AG04449 (cell line): Measurements from ENCODE around the gene ATP9B.

Experiments used
- CTCF ChIA-PET: fragments of 350-600 bp; formaldehyde crosslinking; extraction: SDS; loops from one replicate; lab custom pipeline; 2021; ENCODE audit warnings: antibody characterized with exemption; lab: Yijun Ruan, JAX
- POLR2A ChIA-PET: fragments of 400-600, 350-600 bp; formaldehyde crosslinking; extraction: SDS; loops from one replicate; lab custom pipeline; 2020; ENCODE audit warnings: antibody characterized with exemption, inconsistent platforms; lab: Yijun Ruan, JAX
- DNase-seq: peaks from one replicate; pipeline ENCODE4 v3.0.0-alpha.2; 2010; ENCODE audit warnings: low read depth, low spot score
- H3K4me3 ChIP-seq: 2 replicates; pipeline ENCODE4 v1.5.1; 2011; ENCODE audit warnings: low read depth, mild to moderate bottlenecking, control low read depth, low read length
- TF ChIP-seq, protein P1 (sequence below): IDR thresholded peaks from one replicate; pipeline ENCODE4 v1.5.1; 2011; ENCODE audit warnings: mild to moderate bottlenecking, moderate library complexity, low read length, control low read depth, inconsistent platforms; ENCODE audit not compliant: insufficient read depth; ENCODE audit errors: missing control alignments

ATP9B gene

DNA sequence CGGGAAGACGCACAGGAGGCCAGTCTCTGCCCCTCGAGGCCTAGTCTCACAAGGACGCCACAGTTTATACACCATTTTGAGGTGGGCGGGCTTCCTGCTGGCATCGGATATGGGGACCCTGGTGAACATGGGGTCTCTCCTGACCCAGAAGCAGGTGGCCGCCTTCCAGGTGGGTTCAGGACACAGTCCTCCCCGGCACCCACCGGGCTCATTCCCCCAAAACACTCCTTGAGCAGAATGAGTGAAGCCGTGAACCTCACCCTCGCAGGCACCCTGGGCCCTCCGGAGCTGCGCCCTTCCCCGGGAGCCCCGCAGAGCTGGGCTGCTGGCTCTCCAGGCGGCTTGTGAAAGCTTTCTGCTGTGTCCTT lies 333.0 kb downstream of the ATP9B start:
- CTCF ChIA-PET, result interaction anchor here (0.9 to 1.3 kb wide), 3 partner anchors 22 to 125 kb away, joined by 3 to 4 read pairs (median 3); no protein-coding TSS in a partner anchor
- POLR2A ChIA-PET, result no interaction called here
- no peak for DNase-seq
- TF ChIP-seq, protein P1, sequence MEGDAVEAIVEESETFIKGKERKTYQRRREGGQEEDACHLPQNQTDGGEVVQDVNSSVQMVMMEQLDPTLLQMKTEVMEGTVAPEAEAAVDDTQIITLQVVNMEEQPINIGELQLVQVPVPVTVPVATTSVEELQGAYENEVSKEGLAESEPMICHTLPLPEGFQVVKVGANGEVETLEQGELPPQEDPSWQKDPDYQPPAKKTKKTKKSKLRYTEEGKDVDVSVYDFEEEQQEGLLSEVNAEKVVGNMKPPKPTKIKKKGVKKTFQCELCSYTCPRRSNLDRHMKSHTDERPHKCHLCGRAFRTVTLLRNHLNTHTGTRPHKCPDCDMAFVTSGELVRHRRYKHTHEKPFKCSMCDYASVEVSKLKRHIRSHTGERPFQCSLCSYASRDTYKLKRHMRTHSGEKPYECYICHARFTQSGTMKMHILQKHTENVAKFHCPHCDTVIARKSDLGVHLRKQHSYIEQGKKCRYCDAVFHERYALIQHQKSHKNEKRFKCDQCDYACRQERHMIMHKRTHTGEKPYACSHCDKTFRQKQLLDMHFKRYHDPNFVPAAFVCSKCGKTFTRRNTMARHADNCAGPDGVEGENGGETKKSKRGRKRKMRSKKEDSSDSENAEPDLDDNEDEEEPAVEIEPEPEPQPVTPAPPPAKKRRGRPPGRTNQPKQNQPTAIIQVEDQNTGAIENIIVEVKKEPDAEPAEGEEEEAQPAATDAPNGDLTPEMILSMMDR, result no peak
- H3K4me3 ChIP-seq, result no peak overlapping the region

DNA sequence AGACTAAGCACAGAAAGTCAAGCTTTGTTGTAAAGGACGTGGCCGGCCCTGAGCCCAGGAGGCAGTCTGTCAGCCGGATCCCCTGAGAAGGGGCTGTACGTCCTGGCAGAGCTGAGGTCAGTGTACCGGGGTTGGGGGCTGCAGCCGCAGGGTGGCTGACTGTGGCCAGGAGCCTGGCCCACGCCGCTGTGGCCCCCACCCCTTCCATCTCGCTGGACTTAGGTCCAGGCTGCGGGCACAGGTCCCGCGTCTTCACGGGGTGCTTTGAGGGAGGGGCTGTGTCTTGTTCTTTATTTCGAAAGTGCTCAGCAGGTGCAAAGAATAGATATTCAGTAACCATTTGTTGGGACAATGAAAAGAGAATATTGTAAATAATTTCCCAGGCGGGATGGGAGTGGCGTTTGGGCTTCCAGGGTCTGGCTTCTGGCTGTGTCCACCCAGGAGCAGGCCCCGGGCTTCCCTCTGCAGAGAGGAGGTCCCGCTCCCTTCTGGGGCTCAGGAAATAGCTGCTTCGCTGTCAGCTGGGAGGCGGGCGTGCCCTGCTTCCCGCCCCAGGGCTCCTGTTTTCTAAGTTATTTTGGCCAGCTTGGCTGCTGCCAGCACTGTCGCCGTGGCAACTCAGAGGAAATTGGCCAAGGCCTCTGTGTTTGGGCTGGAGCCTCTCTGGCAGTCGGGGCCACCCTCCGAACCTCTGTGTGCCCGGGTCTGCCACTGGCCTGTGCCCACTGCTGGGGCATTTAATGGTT lies 334.0 kb downstream of the ATP9B start:
- POLR2A ChIA-PET, result no interaction called here
- H3K4me3 ChIP-seq, result no peak overlapping the region
- no peak for DNase-seq
- TF ChIP-seq, protein P1, result no peak
- CTCF ChIA-PET, result interaction anchor here (0.9 to 1.5 kb wide), 4 partner anchors 10 to 127 kb away, joined by 3 to 4 read pairs (median 3); no protein-coding TSS in a partner anchor

DNA sequence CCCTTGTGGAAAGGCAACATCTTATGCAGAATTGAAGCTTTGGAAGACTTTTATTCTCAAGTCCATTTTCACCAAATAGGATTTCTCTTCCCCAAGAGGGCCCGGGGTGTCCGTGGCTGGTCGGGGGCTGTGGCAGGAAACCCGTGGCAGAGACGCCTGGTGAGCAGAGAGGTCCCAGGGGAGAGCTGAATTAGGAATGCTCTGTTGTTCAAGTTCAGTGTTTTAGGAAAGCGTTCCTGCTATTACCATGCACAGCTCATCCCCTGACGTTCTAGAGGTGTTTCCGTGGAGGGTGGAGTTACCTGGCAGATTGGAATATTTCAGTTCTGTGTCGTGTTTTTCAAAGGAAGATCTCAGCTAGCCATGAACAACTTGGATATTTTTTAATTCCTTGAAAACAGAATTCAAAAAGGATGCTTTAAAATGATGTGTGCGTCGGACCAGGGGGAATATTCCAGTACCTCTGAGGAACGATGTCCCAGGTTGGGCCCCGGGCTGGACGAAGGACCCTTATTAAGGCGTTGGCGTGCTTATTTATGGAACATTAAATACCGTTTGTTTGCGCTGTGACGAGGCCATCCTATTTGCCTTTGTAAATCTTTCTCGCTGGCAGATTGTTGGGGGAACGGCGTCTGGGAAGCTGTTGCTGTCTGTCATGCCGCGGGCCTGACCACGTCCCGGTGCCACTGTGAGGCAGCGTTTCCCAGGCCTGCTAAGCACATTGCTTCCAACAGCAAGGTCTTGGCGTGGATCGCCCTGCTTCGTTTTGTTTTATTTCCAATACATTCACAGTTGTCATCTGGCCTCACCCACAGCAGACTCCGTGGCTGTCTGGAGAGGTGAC lies 334.8 kb downstream of the ATP9B start:
- ChIA-PET POLR2A (no interaction called here), CTCF (interaction anchor here (0.9 to 1.5 kb wide), 2 partner anchors 11 to 126 kb away, joined by 3 read pairs; no protein-coding TSS in a partner anchor)
- DNase-seq, result no peak
- H3K4me3 ChIP-seq, result no peak overlapping the region
- TF ChIP-seq, protein P1, result no peak

DNA sequence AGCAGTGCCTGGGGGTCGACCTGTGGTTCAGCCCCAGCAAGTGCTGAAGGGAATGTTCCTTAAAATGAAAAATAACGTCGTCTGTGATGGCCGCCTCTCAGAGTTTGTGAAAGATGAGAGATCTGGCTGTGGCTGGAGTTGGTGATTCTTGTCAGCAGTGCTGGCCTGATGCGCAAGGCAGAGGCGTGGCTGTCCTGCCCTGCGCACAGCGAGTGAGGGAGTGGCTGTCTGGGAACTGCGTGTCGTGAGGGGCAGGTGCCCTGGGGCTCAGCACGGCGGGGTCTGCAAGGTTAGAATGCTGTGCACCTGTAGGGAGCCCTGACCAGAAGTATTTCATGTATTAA lies 335.3 kb downstream of the ATP9B start:
- ChIA-PET CTCF (no interaction called here), POLR2A (no interaction called here)
- TF ChIP-seq, protein P1, result no peak
- no peak overlapping the region for H3K4me3 ChIP-seq
- no peak for DNase-seq

DNA sequence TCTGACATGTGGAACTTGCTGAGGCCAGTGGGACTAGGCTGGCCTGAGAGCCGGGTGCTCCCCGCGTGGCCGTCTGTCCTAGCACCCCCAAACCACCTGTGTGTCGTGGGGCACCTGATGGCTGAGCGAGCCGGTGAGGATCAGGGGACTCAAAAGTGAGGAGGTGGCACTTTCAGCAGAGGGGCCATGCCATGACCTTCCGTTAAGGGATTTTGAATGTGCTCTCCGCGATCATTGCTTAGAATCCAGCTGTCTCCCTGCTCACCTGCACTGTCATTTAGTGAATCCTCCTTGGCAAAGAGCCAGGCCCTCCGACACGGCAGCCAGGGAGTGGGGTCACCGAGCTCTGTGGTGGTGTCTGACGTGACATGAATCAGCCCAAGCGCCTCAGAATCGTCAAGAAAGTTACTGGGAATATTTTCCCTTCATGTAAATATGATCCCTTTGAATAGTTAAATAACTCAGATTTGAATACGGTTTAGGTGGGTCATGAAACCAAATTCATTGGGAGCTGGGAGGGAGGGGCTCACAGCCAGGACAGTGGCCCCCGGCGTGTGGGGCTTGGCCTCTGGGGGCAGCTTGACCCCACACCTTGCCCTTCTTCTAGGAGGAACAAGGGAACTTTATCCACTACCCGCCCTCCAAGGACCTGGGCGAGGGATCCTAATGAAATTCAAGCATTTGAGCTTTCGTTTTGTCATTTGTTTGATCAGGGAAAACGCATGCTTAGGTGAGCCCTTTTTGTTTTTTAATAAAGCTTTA lies 336.0 kb downstream of the ATP9B start:
- DNase-seq, result no peak
- H3K4me3 ChIP-seq, result no peak overlapping the region
- TF ChIP-seq, protein P1, result no peak
- ChIA-PET POLR2A (no interaction called here), CTCF (interaction anchor here (0.6 to 1.3 kb wide), 4 partner anchors 9 to 123 kb away, joined by 3 to 4 read pairs (median 4); partner anchors contain the start of gene NFATC1)
